OCI-LY7 (cell line): ENCODE results near the gene LZTR1.

Experiments
- EZH2phosphoT487 ChIP-seq: fragments of 200-600 bp; sonication (generic); IDR thresholded peaks from 2 replicates; pipeline ENCODE4 v1.6.1; 2018; ENCODE audit warnings: low read depth, borderline replicate concordance, mild to moderate bottlenecking, mixed run types, antibody characterized with exemption, low read length, moderate library complexity, mixed read lengths
- TF ChIP-seq, protein P1 (sequence below): fragments of 200-600 bp; sonication (generic); conservative IDR thresholded peaks from 2 replicates; pipeline ENCODE4 v1.5.1; 2014; ENCODE audit warnings: mild to moderate bottlenecking, antibody characterized with exemption, low read length, moderate library complexity, mixed read lengths

DNA sequence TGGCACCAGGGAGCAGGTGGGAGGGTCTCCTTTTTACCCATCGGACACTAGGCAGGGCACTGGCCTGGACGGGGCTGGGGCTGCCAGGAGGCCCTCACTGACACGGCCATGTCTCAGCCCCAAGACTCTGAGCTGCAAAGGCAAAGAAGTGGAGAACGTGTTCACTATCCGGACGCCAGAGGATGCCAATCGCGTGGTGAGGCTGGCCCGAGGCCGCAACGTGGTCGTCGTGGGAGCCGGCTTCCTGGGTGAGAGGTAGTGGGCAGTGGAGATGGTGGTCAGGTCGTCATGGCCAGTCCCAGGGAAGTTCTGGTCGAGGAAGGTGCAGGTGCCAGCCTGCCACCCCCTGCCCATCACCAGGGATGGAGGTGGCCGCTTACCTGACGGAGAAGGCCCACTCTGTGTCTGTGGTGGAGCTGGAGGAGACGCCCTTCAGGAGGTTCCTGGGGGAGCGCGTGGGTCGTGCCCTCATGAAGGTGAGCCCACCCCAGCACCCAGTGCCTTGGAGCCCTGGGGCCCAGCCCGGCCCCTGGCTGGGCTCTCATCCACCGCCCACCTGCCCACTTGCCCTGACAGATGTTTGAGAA lies 5.7 kb upstream of the LZTR1 start:
- TF ChIP-seq, protein P1, sequence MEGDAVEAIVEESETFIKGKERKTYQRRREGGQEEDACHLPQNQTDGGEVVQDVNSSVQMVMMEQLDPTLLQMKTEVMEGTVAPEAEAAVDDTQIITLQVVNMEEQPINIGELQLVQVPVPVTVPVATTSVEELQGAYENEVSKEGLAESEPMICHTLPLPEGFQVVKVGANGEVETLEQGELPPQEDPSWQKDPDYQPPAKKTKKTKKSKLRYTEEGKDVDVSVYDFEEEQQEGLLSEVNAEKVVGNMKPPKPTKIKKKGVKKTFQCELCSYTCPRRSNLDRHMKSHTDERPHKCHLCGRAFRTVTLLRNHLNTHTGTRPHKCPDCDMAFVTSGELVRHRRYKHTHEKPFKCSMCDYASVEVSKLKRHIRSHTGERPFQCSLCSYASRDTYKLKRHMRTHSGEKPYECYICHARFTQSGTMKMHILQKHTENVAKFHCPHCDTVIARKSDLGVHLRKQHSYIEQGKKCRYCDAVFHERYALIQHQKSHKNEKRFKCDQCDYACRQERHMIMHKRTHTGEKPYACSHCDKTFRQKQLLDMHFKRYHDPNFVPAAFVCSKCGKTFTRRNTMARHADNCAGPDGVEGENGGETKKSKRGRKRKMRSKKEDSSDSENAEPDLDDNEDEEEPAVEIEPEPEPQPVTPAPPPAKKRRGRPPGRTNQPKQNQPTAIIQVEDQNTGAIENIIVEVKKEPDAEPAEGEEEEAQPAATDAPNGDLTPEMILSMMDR: no peak
- no peak for TF ChIP-seq EZH2phosphoT487
